MV-4-11 (cell line): ENCODE data around the gene DAPK2.
A peak's percentile ranks its signal among the peaks of the same experiment; 100 is the strongest.
"Not testable (repeated sequence)": the region's sequence is repeated elsewhere in the genome, so short reads cannot be mapped to it uniquely, and the experiment has no call there.

Experiments used
- DNase-seq: peaks from one replicate; lab custom pipeline; 2025; lab: John Stamatoyannopoulos, UW

Gene DAPK2

DNA sequence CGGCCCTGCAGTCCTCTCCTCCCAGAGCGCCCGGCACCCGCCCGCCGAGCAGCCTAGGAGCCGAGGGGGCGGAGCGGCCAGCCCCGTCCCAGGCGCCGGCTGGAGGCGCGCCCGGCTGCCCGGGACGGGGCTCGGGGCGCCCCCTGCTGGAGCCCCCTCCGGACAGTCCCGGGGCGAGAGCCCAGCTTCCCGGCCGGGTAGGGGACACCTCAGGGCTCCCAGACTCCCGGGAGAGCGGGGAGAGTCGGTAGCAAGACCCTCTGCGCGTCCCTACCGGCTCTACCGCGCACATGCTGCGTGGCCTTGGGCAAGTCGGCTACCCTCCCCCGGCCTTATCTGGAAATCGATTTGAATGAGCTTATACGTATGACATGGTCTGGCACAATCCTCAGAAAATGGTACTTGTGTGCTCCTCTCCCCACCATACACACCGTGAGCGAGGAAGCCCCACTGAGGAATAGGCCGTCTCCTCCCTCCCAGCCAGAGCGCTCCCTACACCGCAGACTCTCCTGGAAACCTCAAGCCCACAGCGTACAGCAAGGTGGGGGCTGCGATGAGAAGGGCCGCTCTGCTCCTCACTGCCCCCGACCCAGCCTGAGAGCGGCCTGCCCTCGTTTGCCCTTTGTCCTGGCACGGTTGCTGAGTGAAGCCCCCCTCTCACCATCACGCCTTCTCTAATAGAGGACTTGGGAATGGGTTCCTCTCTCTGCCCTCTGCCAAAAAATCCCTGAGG lies at the start of gene DAPK2:
TSS of gene DAPK2 (minus strand) at position 65 of the 733 bp plus-strand sequence. CDS start 6,224 bp downstream, outside the sequence.
- DNase-seq, result peak; percentile 34

DNA sequence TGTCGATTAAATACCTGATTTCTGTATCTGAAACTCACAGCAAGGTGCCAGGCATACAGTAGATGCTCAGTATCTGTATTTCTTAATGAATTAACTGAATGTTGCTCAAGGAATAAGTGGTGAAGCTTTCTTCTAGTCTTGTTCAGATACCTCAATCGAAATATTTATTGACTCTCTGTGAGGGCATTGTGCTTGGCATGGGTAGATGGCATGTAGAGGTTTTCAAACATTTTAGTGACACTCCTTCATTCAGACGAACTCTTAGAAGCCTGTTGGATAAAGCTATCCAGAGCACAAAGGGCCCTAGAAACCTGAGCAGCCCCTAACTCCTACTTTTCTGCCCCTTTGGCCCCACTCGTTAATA lies 49.1 kb upstream of the DAPK2 start:
- DNase-seq, result no peak

DNA sequence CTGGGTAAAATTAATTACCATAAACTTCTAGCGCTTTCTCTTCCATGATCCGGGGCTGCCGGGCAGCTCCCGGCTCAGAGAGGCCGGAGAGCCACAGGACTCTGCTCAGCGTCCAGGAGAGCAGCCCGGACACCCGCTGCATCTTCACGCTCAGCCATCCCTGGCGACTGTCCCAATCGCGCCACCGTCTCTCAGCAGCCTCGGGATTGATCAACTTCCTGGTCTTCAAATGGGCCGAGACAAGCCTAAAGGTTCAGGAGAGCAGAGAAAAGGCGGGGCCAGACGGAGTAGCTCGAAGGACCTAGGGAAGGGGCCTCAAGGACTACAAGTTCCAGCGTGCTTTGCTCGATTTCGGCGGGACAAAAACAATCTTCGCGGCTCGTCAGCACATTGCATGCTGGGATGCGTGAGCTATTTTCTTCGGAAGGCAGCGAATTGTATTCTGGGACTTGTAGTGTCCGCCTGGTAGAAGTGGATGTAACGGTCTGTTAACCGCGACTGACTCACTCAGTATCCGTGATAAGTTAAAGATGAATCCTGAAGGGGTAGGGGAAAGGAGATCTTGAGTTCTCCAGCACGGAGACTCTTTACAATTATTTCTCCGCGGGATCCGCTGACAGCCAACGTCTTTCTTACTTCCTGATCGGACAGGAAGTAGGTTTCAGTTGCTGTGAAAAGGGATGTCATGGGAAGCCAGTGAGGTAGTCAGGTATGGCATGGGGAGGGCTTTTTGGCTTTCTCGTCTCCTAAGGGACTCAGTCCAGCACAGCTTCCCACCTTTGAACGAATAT lies 47.5 kb upstream of the DAPK2 start, which contains the start of gene CIAO2A:
TSS of gene CIAO2A (minus strand) at position 212 of the 791 bp plus-strand sequence. CDS start at position 142, 70 bp downstream.
- peak; percentile 100 for DNase-seq

DNA sequence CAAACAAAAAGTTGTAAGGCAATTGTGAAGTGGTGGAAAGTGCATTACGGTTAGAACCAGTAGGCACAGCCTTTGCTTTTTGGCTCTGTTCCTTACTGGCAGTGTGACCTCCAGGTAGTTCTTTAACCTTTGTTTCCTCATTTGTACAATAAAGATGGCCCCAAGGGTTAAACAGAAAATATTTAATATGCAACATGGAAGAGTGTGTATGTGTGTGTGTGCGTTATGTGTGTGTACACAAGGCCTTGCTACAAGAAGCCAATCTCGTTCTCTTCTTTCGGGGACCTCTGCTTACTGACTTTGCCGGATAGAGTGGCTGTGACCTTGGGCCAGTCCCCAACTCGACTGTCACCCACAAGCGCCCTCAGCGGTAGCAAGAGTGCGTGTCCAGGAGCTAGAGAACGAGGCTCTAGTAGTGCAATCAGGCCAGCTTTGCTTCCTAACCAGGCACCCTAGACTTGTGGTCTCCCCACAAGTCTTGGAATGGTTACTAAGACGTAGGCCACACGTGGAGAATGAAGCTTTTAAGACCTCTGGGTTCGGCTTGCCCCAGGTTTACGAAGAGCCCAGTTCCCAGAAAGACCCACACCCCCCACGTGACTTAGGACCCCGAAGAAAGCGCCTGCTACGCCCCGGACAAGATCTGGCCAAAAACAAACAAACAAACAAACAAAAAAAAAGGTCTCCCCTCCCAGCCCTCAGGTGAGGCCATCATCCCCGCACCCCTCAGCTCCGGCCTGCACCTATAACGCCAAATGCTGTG lies 46.8 kb upstream of the DAPK2 start:
- DNase-seq, result peak; percentile 67

DNA sequence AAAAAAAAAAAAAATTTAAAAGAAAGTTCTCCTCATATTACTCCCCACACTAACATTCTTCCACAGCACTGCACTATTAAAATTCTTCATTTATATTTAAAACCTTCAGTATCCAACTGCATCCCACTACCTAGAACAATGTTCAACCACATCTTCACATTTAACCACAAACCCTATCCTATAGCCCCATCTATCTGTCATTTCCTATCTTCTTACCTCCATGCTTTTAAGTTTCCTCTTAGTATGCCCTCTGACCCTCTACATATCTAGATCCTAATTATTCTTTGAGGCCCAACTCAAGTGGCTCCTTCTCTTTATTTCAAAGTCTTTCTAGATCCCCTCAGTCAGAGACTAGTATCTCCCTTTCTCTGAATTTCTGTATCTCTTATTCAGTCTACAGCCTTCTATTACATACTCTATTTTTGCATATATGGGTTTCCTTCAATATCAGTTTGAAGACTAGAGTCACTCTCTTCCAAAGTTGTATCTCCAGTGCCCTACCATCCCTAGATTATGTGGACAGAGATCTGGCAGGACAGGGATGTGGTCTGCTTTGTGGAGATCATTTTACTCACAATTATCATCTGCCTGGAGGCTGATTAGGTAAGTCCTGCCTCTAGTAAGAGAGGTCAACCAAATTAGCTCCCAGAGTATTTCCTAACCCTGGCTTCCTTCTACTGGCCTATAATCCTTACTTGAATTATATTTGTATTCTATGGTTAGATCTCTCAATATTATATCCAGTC lies 46.0 kb upstream of the DAPK2 start:
- DNase-seq, result no peak

DNA sequence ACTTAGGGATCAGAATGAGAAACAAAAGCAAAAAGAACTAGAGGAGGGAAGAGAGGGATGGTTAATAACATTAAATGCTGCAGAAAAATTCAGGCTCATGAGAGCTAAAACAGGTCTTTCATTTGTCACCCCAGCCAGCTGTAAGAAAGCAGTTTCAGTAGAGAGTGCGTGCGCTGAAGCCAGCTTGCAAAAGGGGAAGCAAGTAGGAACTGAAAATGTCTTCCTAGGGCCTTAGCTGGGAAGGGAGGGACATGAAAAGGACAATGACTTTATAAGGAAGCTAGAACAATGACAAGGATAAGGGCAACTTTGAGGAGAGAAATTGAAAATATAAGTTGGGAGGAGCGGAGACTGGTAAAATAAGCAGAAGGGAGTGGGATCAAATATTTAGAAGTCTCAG lies 44.2 kb upstream of the DAPK2 start:
- peak; percentile 90 for DNase-seq

DNA sequence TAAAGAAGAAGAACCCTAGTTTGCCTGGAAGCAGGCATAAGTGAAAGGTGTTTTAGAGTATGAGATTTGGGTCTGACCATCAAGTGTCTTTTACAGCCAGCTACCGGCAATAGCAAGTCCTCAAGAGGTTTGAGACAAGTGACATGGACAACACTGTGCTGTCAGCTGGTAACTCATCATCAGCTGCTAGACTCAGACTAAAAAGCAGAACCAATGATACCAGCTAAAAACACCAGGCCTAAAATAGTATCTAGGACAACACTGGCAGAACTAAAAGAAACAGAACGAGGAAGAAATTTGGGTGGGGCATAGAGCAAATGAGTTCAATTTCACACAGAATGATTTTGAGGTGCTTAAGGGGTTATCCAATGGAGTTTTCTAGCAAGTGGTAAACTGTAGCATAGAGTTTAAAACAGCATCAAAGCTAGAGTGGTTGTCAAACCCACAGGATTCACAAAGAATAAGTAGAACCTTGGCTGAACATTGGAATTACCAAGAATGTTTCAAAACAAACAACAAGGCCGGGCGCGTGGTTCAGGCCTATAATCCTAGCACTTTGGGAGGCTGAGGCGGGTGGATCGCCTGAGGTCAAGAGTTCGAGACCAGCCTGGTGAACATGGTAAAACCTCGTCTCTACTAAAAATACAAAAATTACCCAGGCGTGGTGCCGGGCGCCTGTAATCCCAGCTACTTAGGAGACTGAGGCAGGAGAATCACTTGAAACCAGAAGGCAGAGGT lies 43.4 kb upstream of the DAPK2 start:
- DNase-seq, result peak; percentile 90

DNA sequence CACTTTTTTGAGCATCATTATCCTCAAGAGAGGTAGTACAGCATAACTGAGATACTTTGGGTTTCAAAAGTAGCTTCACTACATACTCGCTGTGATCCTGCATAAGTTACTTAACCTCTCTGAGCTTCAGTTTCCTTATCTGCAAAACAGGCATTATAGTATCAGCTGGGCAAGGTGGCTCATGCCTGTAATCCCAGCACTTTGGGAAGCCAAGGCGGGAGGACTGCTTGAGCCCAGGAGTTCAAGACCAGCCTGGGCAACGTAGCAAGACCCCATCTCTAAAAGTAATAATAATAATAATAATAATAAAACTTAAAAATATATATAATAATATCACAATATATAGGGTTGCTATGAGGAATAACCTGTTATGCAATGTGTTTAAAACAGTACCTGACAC lies 36.5 kb upstream of the DAPK2 start:
- DNase-seq, result no peak

DNA sequence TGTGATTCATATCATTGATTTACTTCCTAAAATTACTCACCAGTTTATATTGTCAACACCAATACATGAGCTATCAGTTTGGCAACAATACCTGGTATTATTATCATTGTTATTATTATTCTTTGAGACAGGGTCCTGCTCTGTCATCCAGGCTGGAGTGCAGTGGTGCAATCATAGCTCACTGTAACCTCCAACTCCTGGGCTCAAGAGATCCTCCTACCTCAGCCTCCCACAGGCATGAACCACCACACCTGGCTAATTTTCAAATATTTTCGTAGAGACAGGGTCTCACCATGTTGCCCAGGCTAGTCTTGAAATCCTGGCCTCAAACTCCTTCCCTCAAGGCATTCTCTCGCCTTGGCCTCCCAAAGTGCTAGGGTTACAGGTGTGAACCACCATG lies 27.2 kb upstream of the DAPK2 start:
- DNase-seq, result not testable (repeated sequence)

DNA sequence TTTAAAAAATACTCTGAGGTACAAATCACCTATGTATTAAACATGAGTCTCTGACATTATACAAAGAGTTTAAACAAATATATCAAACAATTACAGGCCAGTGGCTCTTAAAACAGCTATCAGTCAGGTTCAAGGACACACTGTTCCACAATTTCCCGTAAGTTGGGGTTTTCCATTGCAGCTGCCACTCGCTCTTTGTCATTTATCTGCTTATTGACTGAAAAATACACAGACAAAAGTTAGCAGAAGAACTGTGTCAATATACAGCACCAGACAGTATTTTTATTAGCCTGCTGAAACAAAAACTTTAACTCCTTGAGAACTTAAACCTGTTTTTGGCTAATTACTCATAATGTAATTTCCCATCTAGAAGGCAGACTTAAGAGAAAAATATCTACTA lies 26.5 kb upstream of the DAPK2 start:
- no peak for DNase-seq

DNA sequence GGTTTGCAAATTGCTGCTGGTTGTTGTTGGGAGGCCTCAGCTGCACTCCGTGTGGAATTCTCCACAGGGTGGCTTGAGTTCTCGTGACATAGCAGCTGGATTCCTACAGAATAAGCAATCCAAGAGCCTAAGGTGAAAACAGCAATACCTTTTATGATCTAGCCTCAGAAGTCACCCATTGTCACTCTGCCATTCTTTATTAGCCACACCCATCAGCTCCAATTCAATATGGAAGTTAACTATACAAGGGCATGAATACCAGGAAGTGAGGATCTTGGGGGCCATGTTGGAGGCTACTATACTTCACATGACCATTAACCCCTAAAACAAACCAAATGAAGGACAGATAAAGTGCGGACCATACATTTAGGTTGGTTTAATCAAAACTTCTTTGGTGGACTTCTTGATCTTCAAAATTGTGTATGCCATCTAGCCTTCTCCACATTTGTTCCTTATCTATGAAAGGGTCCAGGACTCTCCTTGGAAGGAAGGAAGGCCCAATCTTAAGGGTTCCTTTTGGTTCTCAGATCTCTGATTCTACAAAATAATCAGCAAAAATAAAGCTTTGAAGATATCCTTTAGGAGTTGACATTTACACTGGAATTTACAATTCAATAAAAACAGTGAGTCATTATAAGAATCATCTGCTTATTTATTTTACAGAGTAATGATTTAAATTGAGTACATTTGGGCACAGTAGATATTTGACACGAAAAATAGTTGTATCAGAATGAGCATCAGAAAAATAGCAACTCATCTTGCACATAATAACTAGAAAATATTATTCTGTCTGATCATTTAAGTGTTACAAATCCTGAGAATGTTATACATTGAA lies 25.9 kb upstream of the DAPK2 start:
- DNase-seq, result no peak

DNA sequence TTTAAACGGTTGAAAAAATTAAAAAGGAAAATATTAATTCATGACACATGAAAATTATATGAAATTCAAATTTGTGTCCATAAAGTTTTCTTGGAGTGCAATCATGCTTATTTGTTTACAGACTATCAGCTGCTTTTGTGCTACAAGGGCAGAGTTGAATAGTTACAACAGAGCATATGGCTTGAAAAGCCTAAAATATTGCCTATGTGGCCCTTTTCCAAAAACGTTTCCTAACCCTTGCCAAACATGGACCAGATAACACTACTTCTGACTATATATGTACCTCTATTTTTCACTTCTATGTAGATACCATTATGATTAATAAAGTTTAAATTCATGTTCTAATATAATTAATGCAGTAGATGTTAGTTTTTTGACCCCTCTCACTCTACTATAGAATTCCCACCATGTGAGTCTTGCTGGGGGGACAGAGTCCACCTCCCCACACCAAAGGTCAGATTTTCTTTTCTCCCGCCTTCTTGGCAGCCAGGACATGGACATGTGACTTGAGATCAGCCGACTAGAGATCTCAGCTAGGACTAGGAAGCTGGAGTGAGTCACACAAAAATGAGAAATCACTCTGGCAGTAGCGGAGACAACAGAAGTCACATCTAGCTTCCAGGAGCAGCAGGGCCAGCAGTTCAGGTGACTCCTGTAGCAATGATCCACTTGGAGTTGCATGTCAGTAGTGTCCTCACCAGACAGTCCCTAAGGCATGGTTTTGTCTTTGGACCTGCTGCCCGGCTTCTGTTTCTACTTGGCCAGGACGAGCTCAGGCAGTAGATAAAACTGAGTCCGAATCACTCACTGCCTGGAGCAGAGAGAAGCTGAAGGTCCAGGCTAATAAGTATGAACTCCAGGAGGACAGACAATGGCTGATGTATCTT lies 24.9 kb upstream of the DAPK2 start:
- DNase-seq, result peak; percentile 31

DNA sequence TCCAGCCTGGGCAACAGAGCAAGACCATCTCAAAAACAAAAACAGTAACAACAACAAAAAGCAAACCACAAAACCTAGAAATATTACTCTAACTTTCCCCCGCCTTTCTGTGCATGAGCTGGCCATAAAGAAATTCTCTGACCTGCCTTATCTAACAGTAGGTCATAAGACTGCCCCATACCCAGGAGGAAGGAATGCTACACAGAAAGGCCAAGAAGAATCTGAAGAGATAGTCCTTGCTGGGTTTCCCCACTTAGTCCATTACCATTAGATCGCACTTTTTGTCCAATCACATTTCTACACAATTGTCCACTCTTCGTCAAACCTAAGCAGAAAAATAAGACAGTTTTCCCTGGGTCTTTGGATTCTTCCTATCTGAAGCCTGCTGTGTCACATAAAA lies 23.8 kb upstream of the DAPK2 start:
- DNase-seq, result no peak

DNA sequence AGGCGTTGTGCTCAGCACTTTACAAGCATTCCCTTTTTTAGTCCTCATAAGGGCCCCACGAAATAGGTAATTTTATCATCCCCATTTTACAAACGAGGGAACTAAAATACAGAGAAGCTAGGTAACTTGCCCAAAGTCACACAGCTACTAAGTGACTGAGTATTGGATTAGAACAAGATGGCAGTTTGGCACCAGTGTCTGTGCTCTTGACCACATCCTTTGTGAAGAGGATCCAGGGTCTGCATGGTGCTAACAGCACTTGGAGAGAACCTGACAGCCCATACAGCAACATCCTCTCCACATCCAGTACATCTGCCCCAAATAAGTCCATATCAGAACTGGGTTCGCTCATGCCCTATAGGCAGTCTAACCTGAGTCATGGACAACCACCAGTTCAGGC lies 21.8 kb upstream of the DAPK2 start:
- DNase-seq, result no peak

DNA sequence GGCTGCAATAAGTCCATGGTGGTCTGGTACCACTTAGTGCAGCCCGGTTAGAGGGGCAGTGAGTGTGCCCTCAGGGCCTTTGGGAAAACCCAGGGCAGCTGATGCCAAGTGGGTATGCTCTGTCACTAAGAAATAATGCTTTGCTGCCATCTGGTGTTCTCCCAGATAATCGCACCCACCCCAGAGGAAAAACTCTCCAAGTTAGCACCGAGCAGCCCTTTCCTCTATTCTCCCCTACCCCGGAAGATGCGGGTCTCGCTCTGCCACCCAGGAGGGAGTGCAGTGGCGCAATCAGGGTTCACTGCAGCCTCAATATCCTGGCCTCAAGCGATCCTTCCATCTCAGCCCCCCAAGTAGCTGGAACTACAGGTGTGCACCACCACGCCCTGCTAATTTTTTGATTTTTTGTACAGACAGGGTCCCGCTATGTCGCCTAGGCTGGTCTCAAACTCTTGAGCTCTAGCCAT lies 21.3 kb upstream of the DAPK2 start:
- peak; percentile 73 for DNase-seq

DNA sequence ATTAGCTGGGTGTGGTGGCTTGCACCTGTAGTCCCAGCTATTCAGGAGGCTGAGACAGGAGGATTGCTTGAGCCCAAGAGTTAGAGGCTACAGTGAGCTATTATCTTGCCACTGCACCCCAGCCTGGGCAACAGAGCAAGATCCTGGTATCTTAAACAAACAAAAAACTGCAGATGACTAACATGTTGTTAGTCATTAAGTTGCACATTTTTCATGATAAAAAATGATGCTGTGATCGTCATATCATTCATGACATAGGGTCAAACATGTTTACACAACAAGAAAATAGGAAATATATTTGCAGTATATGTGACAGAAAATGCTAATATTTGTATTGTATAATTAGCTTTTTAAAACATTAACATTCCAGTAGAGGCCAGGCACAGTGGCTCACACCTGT lies 20.2 kb upstream of the DAPK2 start:
- DNase-seq, result no peak

DNA sequence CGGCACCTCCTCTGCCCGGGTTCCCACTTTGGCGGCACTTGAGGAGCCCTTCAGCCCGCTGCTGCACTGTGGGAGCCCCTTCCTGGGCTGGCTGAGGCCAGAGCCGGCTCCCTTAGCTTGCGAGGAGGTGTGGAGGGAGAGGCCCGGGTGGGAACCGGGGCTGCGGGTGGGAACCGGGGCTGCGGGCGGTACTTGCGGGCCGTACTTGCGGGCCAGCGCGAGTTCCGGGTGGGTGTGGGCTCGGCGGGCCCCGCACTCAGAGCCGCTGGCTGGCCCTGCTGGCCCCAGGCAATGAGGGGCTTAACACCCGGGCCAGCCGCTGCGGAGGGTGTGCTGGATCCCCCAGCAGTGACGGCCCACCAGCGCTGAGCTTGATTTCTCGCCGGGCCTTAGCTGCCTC lies 14.4 kb upstream of the DAPK2 start:
- DNase-seq, result no peak

DNA sequence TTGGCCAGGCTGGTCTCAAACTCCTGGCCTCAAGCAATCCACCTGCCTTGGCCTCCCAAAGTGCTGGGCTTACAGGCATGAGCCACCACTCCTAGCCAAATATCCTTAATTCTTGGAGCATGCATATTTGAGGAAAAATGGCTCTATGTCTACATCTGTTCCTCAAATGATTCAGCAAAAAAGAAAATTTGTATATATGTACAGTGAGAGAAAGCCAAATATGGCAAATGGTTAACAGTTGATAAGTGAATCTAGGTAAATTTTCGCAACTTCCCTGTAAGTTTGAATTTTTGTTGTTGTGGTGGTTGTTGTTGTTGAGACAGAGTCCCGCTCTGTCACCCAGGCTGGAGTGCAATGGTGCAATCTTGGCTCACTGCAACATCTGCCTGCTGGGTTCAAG lies 12.8 kb upstream of the DAPK2 start:
- DNase-seq, result peak; percentile 66

DNA sequence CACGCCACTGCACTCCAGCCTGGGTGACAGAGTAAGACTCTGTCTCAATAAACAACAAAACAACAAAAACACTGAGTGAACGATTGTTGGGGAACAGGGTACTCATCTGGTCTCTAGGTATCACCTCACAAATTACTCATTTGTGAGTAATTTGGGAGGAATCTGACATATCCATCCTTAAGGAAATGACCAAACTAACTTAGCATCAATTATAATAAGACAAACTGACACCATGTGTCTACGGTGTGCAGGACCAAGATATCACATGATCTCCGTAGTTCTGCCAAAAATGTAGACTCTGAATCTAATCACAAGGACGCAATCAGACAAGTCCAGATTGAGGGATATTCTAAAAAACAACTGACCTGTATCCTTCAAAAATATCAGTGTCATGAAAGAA lies 12.0 kb upstream of the DAPK2 start:
- no peak for DNase-seq
